GM18499 (cell line): ENCODE measurements around the gene OR5H15.
"Not testable (repeated sequence)": the region's sequence is repeated elsewhere in the genome, so short reads cannot be mapped to it uniquely, and the experiment has no call there.

ENCODE experiments used
- ATAC-seq: cut with Tn5 transposase; IDR thresholded peaks from one replicate; pipeline ENCODE4 v1.9.1; 2021; ENCODE audit warnings: moderate number of reproducible peaks; ENCODE audit not compliant: insufficient read depth, unreplicated experiment

OR5H15 gene

DNA sequence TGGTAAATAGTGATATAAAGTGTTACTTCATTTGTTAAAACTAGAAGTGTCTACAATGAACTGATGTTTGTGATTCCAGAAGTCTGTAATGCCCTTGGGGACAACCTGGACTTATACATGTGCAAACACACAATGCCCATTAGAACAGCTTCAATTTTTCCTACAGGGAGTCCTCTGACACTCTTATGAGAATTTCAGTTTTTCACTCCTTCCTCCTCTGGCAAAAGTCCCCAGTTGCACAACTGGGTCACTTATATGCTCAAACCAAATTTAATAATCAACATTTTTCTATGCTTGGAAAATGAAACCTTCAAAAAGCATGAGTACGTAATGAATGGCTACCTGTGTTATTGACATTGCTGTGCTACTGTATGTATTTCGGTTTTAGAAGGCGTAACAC, at the start of gene OR5H15:
OR5H15 (plus strand) TSS at position 301 of the 400 bp plus-strand sequence. CDS start 2,004 bp downstream, outside the sequence.
- no peak for ATAC-seq

DNA sequence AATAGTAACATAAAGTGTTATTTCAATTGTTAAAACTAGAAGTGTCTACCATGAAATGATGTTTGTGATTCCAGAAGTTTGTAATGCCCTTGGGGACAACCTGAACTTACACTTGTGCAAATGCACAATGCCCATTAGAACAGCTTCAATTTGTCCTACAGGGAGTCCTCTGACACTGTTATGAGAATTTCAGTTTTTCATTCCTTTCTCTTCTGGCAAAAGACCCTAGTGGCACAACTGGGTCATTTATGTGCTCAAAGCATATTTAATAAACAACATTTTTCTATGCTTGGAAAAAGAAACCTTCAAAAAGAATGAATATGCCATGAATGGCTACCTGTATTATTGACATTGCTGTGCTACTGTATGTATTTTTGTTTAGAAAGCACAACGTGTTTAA, 36.1 kb upstream of the OR5H15 start, which contains the start of gene OR5H1:
OR5H1 (plus strand) TSS at position 301 of the 400 bp plus-strand sequence. CDS start 1,977 bp downstream, outside the sequence.
- ATAC-seq = no peak

DNA sequence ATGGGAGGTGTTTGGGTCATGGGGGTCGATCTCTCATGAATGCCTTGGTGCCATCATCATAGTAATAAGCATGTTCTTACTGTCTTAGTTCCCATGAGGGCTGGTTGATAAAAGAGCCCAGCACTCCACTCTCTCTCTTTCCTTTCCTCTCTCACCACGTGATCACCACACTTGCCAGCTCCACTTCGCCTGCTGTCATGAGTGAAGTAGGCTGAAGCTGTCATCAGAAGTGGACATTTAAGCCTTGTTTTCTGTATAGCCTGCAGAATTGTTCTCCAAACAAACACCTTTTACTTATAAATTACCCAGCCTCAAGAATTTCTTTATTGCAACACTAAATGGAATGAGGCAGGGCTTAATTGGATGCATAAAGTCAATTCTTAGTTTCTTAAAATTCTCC, 29.9 kb upstream of the OR5H15 start:
- ATAC-seq = no peak

DNA sequence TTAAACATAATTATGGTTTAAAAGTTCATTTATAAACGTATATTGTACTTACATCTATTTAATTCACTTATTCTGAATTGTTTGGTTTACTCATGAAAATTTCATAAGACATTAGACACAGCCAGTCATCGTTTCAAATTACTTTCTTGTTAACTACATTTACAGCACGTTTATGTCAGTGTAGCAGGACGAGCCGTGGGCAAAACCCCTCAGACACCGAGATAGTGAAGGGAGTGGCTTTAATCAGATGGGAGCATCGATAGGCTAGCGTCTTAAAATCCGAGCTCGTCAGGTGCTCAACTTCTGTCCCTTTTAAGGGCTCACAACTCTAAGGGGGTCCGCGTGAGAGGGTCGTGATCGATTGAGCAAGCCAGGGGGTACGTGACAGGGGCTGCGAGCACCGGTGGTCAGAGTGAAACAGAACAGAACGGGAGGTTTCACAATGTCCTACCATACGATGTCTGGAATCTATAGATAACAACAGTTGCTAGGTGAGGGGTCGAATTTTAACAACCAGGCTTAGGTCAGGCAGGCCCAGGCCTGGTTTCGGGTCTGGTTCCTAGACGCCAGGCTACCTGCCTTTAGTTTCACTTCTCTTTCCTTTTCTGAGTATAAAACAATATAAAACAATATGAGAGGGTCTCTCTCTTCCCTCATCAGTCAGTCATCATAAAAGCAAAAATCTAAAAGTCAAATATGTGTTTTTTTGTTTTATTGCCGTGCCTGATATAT, 28.5 kb upstream of the OR5H15 start:
- ATAC-seq = not testable (repeated sequence)

DNA sequence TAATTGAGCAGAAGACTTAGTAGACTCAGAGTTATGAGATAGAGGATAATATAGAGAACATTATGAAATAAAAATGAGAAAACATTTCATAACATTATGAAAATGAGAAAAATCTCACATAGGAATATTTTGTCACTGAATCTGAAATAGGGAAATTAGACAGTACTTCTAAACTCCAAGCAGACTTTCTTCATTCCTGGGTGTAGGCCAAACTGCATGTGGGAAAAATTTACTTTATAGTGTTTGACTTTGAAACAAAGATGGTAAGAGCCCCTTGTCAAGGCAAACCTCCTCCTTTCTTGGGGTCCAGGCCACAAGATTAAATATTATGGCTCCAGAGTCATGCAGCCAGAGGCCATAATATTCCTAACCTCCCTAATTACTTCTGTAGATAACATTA, 26.0 kb upstream of the OR5H15 start:
- no peak for ATAC-seq

DNA sequence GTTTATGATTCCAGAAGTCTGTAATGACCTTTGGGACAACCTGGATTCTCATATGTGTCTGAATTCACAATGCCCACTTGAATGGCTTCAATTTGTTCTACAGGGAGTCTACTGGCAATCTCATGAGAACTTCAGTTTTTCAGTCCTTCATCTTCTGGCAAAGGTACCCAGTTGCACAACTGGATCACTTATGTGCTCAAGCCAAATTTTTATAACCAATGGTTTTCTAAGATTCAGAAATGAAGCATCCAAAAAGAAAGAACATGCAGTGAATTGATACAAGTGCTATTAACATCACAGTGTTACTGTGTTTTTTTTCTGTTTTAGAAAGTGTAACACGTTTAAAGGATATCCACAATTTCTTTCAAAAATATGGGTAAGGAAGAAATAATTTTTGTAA, 19.3 kb upstream of the OR5H15 start, which contains the start of gene OR5H14:
OR5H14 (plus strand) TSS at position 301 of the 400 bp plus-strand sequence. CDS start 1,907 bp downstream, outside the sequence.
- ATAC-seq = no peak

DNA sequence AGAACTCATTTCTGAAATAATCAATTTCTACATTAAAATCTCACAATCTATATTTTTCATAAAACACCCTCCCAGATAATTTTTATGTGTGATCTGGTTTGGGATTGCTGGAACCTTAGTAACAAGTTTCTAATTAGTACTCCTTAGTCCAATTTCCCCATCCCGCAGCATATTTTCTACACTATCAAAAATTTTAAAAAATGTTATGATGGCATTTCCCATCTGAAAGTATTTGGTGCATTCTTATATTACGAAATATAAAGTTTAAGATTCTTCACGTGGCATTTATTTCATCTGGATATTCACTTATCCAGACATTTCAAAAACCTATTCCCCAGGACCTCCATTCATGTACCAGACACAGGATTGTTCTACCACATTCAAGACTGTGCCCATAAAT, 17.7 kb upstream of the OR5H15 start:
- ATAC-seq = no peak

DNA sequence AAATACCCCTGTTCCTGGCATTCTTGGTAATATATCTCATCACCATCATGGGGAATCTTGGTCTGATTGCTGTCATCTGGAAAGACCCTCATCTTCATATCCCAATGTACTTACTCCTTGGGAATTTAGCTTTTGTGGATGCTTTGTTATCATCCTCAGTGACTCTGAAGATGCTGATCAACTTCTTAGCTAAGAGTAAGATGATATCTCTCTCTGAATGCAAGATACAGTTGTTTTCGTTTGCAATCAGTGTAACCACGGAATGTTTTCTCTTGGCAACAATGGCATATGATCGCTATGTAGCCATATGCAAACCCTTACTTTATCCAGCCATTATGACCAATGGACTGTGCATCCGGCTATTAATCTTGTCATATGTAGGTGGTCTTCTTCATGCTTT, 17.0 kb upstream of the OR5H15 start:
- not testable (repeated sequence) for ATAC-seq

DNA sequence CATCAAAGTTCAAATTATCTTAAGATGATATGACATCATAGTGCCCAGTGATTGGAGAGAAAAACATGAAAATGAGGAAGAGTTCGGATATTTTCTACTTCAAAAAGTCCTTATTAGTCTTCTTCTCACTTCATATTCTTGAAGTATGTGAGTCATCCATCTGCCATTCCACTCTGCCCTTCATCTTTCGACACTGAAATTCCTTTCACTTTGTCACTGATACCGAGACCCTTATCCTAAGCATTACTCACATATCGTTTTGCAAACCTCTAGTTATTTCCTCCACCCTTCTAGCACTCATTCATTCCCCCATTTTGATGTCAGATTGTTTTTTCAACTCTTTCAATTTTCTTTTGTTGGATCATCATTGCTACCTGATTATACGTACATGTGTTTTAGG, 15.3 kb upstream of the OR5H15 start:
- ATAC-seq = no peak

DNA sequence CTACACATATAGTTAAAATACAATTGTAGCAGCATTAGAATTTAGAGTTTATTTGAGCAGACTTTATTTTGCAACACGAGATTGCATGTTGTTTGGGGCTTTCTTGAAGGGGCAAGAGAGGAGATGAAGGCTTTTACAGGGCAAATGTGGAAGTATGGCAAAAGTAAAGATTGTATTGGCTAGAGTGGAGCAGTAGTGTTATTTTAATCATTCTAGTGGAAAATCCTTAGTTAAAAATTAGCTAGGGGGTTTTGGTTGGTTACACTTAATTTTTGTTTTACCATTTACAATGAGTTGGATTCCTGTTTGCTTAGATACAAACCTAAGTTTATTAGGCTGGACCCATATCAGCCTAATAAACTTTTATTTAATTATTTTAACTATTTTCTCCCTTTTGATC, 4.6 kb downstream of the OR5H15 start:
- no peak for ATAC-seq

DNA sequence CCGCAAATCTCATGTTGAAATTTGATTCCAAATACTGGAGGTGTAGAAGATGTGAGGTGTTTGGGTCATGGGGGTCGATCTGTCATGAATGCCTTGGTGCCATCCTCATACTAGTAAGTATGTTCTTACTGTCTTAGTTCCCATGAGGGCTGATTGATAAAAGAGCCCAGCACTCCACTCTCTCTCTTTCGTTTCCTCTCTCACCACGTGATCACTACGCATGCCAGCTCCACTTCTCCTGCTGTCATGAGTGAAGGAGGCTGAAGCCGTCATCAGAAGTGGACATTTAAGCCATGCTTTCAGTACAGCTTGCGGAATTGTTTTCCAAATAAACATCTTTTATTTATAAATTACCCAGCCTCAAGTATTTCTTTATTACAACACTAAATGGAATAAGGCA, 6.1 kb downstream of the OR5H15 start:
- no peak for ATAC-seq

DNA sequence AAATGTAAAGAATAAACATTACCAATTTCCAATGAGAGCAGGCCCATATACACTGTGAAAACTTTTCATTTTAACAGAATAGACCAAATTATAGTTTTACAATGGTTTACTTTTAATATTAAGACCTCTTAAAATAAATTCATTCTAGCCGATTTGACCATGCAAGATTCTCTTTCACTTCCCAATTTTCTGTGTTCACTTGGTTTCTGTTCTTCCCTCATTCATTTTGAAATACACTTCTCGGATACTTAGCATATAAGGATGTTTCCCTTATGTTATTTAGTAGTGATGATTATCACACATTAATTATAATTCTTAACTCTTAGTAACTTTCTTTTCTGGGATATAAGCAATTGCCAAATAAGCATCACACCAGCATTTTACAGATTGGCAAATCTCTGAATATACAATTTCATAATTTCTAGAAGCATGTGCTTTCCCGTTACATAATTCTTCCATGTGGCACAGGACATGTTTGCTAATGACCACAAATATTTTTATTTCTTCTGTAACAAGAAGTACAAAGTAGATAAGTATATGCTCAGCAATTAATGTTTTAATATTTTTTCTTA, 13.9 kb downstream of the OR5H15 start:
- ATAC-seq = no peak

DNA sequence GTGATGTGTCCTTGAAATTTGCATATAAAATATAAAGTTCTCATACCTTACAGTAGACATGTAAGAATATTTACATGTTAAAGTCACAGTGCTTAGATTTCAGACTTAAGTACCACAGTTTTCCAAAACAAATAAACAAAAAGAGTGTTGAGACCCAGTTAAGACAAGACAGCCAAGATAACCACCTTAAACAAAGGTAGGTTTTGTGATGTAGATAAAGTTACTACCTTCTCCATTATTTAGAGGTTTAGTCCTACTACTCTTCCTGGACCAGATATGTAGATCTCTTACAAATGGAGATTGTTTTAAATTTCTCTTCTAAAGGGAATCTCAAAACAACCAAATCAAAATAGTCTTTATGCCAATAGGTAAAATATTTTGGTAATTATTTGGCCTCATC, 15.7 kb downstream of the OR5H15 start:
- ATAC-seq = no peak

DNA sequence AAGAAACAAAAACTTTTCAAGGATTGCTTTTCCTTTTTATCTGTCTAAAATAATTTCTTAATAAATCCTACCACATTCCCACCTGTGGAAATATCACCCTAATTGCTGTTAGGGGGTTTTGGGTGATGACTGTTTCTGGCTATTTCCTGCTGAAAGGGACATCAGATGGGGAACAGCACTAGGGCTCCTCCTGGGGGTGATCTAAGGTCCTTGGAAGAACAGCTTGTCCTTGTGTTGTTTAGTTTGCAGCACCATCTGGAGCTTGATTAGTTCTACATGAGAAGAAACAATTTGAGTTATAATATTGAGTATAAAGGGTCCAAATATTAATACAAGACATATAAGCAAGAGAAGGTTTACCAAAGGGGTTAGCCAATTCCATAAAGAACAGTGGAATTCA, 18.7 kb downstream of the OR5H15 start:
- no peak for ATAC-seq

DNA sequence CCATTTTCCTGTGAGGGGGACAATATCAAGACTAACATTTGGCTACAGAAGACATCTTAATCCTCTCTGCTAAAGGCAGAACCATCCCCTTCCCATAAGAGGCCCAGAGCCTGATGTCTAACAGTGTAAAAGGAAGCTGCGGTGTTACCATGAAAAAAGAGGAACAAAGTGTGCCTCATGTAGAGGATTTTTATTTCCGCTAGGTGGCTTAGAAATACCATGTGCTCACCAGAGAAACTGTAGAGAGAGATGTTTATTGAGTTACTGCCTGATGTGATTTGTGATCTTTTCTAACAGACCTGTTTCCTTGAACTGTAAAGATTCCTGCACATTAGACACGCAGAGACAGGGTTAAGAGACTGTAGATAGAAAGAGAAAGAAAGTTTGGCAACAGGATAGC, 22.0 kb downstream of the OR5H15 start:
- peak; percentile 94 for ATAC-seq

DNA sequence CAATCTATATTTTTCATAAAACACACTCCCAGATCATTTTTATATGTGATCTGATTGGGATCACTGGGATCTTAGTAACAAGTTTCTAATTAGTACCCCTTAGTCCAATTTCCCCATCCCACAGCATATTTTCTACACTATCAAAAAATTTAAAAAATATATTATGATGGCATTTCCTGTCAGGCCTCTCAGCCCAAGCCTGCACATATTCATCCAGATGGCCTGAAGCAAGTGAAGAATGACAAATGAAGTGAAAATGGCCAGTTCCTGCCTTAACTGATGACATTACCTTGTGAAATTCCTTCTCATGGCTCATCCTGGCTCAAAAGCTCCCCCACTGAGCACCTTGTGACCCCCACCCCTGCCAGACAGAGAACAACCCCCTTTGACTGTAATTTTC, 24.4 kb downstream of the OR5H15 start:
- not testable (repeated sequence) for ATAC-seq

DNA sequence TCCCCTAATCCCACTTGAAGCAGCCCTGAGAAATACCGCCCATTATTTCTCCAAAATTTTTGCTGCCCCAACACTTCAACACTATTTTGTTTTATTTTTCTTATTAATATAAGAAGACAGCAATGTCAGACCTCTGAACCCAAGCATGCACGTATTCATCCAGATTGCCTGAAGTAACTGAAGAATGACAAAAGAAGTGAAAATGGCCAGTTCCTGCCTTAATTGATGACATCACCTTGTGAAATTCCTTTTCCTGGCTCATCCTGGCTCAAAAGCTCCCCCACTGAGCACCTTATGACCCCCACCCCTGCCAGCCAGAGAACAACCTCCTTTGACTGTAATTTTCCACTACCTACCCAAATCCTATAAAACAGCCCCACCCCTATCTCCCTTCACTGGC, 29.8 kb downstream of the OR5H15 start:
- ATAC-seq = not testable (repeated sequence)

DNA sequence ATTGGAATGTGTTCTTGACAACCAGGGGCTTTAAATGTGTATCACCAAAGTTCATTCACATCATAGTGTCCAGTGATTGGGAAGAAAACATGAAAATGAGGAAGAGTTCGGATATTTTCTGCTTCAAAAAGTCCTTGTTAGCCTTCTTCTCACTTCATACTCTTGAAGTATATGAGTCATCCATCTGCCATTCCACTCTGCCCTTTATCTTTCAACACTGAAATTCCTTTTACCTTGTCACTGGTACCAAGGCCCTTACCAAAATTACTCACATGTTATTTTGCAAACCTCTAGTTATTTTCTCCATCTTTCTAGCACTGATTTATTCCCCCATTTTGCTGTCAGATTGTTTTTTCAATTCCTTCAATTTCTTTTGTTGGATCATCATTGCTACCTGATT, 32.5 kb downstream of the OR5H15 start:
- ATAC-seq = no peak

DNA sequence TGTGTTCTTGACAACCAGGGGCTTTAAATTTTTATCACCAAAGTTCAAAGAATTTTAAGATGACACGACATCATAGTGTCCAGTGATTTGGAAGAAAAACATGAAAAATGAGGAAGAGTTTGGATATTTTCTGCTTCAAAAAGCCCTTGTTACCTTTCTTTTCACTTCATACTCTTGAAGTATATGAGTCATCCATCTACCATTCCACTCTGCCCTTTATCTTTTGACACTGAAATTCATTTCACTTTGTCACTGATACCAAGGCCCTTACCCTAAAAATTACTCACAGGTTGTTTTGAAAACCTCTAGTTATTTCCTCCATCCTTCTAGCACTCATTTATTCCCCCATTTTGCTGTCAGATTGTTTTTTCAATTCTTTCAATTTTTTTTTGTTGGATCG, 42.7 kb downstream of the OR5H15 start:
- no peak for ATAC-seq

DNA sequence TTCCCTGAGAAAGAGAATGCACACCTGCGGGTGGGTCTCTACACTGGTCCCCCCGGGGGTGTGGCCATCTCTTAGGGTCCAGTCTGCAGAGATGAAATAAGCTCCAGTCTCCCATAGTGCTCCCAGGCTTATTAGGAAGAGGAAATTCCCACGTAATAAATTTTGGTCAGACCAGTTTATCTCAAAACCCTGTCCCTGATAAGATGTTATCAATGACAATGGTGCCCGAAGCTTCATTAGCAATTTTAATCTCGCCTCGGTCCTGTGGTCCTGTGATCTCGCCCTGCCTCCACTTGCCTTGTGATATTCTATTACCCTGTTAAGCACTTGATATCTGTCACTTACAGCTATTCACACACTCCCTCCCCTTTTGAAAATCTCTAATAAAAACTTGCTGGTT, 46.8 kb downstream of the OR5H15 start:
- ATAC-seq = no peak

DNA sequence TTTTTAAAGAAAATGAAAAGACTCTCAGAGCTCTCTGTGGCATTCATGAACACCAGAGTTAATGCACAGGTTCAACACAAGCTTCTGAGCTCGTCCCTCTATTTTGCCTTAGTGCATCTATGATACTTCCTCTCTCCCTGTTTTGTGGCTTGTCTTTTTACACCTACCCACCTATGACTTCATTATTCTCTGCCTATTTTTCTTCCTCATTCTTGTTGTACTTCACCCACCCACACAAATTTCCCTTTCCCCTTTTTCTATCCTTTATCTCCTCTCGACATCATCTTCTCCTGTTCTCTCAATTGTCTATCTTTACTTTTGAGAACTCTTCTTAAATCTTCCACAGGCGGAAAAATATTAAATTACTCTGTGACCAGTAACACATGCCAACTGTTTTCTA, 48.6 kb downstream of the OR5H15 start:
- no peak for ATAC-seq
